Esophagus squamous epithelium (tissue), 5 donors: ENCODE measurements around the gene DCDC2. TPM values are rescaled to one million over a fixed set of nuclear protein-coding genes. Genes with fewer than 3 reads are reported as not detected.

Source experiments
- DNase-seq: peaks from one replicate; lab custom pipeline; 2025; lab: John Stamatoyannopoulos, UW
- H3K27ac ChIP-seq, 4 donors: fragments of 200-600 bp; sonication (generic); one replicate each; pipeline ENCODE4 v1.5.1; 2016 to 2019; ENCODE audit warnings: mild to moderate bottlenecking in 1 of 4
- H3K27me3 ChIP-seq, 4 donors: fragments of 200-600 bp; sonication (generic); 1 replicate in 3 of 4; 2 replicates in 1 of 4; pipeline versions ENCODE4 v1.5.1 to v1.6.0; 2017 to 2021; ENCODE audit warnings: antibody characterized with exemption in 1 of 4
- H3K36me3 ChIP-seq, 3 donors: fragments of 200-600 bp; sonication (generic); one replicate each; pipeline ENCODE4 v1.5.1; 2016 to 2019
- H3K4me1 ChIP-seq, 3 donors: fragments of 200-600 bp; sonication (generic); one replicate each; pipeline ENCODE4 v1.5.1; 2017 to 2019
- H3K4me3 ChIP-seq, 4 donors: fragments of 200-600 bp; sonication (generic); 1 replicate in 3 of 4; 2 replicates in 1 of 4; pipeline ENCODE4 v1.5.1; 2016 to 2019; ENCODE audit warnings: mild to moderate bottlenecking in 2 of 4, moderate library complexity in 1 of 4
- H3K9me3 ChIP-seq, 3 donors: fragments of 200-600 bp; sonication (generic); one replicate each; pipeline ENCODE4 v1.5.1; 2016 to 2019
- CTCF ChIP-seq, 6 experiments: fragments of 450-650 bp in 4 of 6; fragments of 200-600 bp in 2 of 6; sonication (generic) in 2 of 6; IDR thresholded peaks; one replicate each; pipeline ENCODE4 v1.5.1; 2016 to 2019; ENCODE audit warnings: antibody characterized with exemption in 6 of 6, mild to moderate bottlenecking in 4 of 6, moderate library complexity in 4 of 6
- POLR2A ChIP-seq, 4 donors: fragments of 450-650 bp; IDR thresholded peaks; one replicate each; pipeline ENCODE4 v1.6.1; 2017; ENCODE audit warnings: antibody characterized with exemption in 4 of 4, mild to moderate bottlenecking in 4 of 4, moderate library complexity in 3 of 4
- WGBS, 2 donors: methylation state at CpG; one replicate each; pipeline ENCODE4 v1.1.5; 2018; 5-methylcytosine and 5-hydroxymethylcytosine counted together
- intact Hi-C: fragments of 100-400 bp; cut with DNase I; formaldehyde crosslinking; loops from one replicate; pipeline ENCODE4 v1.15.0; 2022
- total RNA-seq, 4 donors: library from RNA; depleted of rRNA; stranded (reverse); fragments of >200 nt; gene quantifications; one replicate each; pipeline ENCODE4 v1.1.0, GENCODE V29; 2016
- donor health status: DM: yes; HTN: yes; CAD: no.

The DCDC2 gene
- total RNA-seq, 4 donors from 2014 or later: 0.15 TPM; not detected in 3

GRCh38 chr6:24140591-24140990 is 217.3 kb downstream of the DCDC2 start:
- TF ChIP-seq POLR2A (IDR thresholded peaks at IDR 0.05) (no peak), CTCF (IDR thresholded peaks at IDR 0.05) (no peak)
- H3K36me3 ChIP-seq: no peaks in the 10 kb centered on the region
- no peak for DNase-seq
- H3K9me3 ChIP-seq: no peaks in the 10 kb centered on the region
- no peaks in the 10 kb centered on the region for H3K4me1 ChIP-seq
- no peak overlapping the region for H3K27ac ChIP-seq
- WGBS, 2 donors: 65 to 75% methylated on average over 11 to 13 of the region's 13 CpGs
- no peaks in the 10 kb centered on the region for H3K27me3 ChIP-seq
- H3K4me3 ChIP-seq: no peak overlapping the region
- intact Hi-C loops: no loop called here

GRCh38 chr6:24139639-24140038 is 218.2 kb downstream of the DCDC2 start:
- no peak for TF ChIP-seq CTCF (IDR thresholded peaks at IDR 0.05)
- no peak for TF ChIP-seq POLR2A (IDR thresholded peaks at IDR 0.05)
- no peak for DNase-seq
- no peaks in the 10 kb centered on the region for H3K4me1 ChIP-seq
- intact Hi-C loops: no loop called here
- no peak overlapping the region for H3K4me3 ChIP-seq
- no peaks in the 10 kb centered on the region for H3K9me3 ChIP-seq
- H3K27me3 ChIP-seq: no peaks in the 10 kb centered on the region
- 59 to 63% methylated on average over 2 of the region's 2 CpGs for WGBS, 2 donors
- no peak overlapping the region for H3K27ac ChIP-seq
- H3K36me3 ChIP-seq: no peaks in the 10 kb centered on the region

- no peaks in the 10 kb centered on the region for H3K4me1 ChIP-seq
- no peaks in the 10 kb centered on the region for H3K9me3 ChIP-seq
- H3K4me3 ChIP-seq: no peak overlapping the region
- no peak overlapping the region for H3K27ac ChIP-seq
- 75% methylated on average over 2 of the region's 2 CpGs for WGBS, 2 donors
- no peak for DNase-seq
- intact Hi-C loops: no loop called here
- no peaks in the 10 kb centered on the region for H3K36me3 ChIP-seq
- H3K27me3 ChIP-seq: no peaks in the 10 kb centered on the region
- TF ChIP-seq CTCF (IDR thresholded peaks at IDR 0.05) (no peak), POLR2A (IDR thresholded peaks at IDR 0.05) (no peak)
These were observed 218.8 kb downstream of the DCDC2 start for GRCh38 chr6:24139080-24139479.

GRCh38 chr6:24131751-24132150 is 226.1 kb downstream of the DCDC2 start:
- Histone ChIP-seq H3K36me3 (no peaks in the 10 kb centered on the region), H3K4me1 (no peaks in the 10 kb centered on the region), H3K27ac (no peak overlapping the region), H3K9me3 (no peaks in the 10 kb centered on the region), H3K4me3 (no peak overlapping the region), H3K27me3 (no peaks in the 10 kb centered on the region)
- 60 to 71% methylated on average over 2 of the region's 2 CpGs for WGBS, 2 donors
- intact Hi-C loops: no loop called here
- no peak for DNase-seq
- TF ChIP-seq POLR2A (IDR thresholded peaks at IDR 0.05) (no peak), CTCF (IDR thresholded peaks at IDR 0.05) (no peak)

GRCh38 chr6:24127316-24127715 is 230.5 kb downstream of the DCDC2 start:
- H3K9me3 ChIP-seq: no peaks in the 10 kb centered on the region
- intact Hi-C loops: no loop called here
- WGBS, 2 donors: 66 to 78% methylated on average over 2 of the region's 2 CpGs

More at GRCh38 chr6:24127316-24127715, 230.5 kb downstream of the DCDC2 start:
- peaks cover 0 to 28% (median 0%) of the 10 kb centered on the region in 4 donors for H3K27me3 ChIP-seq
- no peak for DNase-seq
- H3K4me3 ChIP-seq: no peak overlapping the region
- peaks cover 0 to 8% (median 0%) of the 10 kb centered on the region in 3 donors for H3K4me1 ChIP-seq
- TF ChIP-seq CTCF (IDR thresholded peaks at IDR 0.05): no peak
- no peak for TF ChIP-seq POLR2A (IDR thresholded peaks at IDR 0.05)
- H3K27ac ChIP-seq: no peak overlapping the region
- no peaks in the 10 kb centered on the region for H3K36me3 ChIP-seq
